Left lung (tissue), 10 donors: Measurements from ENCODE around the gene ADPRS. TPM values are rescaled to one million over a fixed set of nuclear protein-coding genes. Genes with fewer than 3 reads are reported as not detected.
A peak's percentile ranks its signal among the peaks of the same experiment; 100 is the strongest.

Source experiments
- ATAC-seq: fragments of 200-7000 bp; cut with Tn5 transposase; one replicate; pipeline ENCODE4 v1.9.1; 2020; ENCODE audit warnings: moderate library complexity
- DNase-seq, 4 donors: peaks; one replicate each; pipeline ENCODE4 v3.0.0-alpha.2; 2013 to 2020
- H3K27ac ChIP-seq, 2 donors: fragments of 200-600 bp; sonication (generic) in 1 of 2; one replicate each; pipeline versions ENCODE4 v1.5.0 to v1.8.0; 2020 to 2021
- H3K27me3 ChIP-seq, 2 donors: fragments of 200-600 bp; sonication (generic) in 1 of 2; one replicate each; pipeline versions ENCODE4 v1.5.0 to v1.8.0; 2020 to 2021
- H3K36me3 ChIP-seq, 2 donors: fragments of 200-600 bp; sonication (generic) in 1 of 2; one replicate each; pipeline versions ENCODE4 v1.5.0 to v1.8.0; 2020 to 2021
- H3K4me1 ChIP-seq, 2 donors: fragments of 200-600 bp; one replicate each; pipeline ENCODE4 v1.8.0; 2021
- H3K4me3 ChIP-seq, 2 donors: fragments of 200-600 bp; sonication (generic) in 1 of 2; one replicate each; pipeline versions ENCODE4 v1.5.0 to v1.8.0; 2020 to 2021; ENCODE audit warnings: mild to moderate bottlenecking in 1 of 2
- H3K9me3 ChIP-seq, 2 donors: fragments of 200-600 bp; sonication (generic) in 1 of 2; one replicate each; pipeline versions ENCODE4 v1.5.0 to v1.8.0; 2020 to 2021
- CTCF ChIP-seq, 2 donors: fragments of 200-600 bp; sonication (generic) in 1 of 2; IDR thresholded peaks; one replicate each; pipeline versions ENCODE4 v1.5.0 to v1.8.0; 2021; ENCODE audit warnings: antibody characterized with exemption in 2 of 2
- intact Hi-C, 2 donors: fragments of 100-400 bp; cut with DNase I; formaldehyde crosslinking; loops; one replicate each; pipeline versions ENCODE4 v1.11.2 to v1.14.2; 2022
- polyA plus RNA-seq, 6 donors: library from polyadenylated mRNA; unstranded; fragments of 120-200 nt; gene quantifications; one replicate each; pipeline ENCODE4 v1.2.1, GENCODE V29; 2013; ENCODE audit not compliant: insufficient read length in 6 of 6
- total RNA-seq, 2 donors: library from RNA; stranded (reverse); fragmentation: NEBNext Ultra II Directional; extraction: Animal tissue kit (Norgen Biotek cat#: 25700); gene quantifications; one replicate each; pipeline ENCODE4 v1.2.1, GENCODE V29; 2021
- donor health status: DM: no; HTN: yes; CAD: no.
- donor health status: DM: no; HTN: no; CAD: no.

ADPRS gene
- total and polyA plus RNA-seq, 8 donors, result 26.3 to 30.4 (median 28.4) TPM

DNA sequence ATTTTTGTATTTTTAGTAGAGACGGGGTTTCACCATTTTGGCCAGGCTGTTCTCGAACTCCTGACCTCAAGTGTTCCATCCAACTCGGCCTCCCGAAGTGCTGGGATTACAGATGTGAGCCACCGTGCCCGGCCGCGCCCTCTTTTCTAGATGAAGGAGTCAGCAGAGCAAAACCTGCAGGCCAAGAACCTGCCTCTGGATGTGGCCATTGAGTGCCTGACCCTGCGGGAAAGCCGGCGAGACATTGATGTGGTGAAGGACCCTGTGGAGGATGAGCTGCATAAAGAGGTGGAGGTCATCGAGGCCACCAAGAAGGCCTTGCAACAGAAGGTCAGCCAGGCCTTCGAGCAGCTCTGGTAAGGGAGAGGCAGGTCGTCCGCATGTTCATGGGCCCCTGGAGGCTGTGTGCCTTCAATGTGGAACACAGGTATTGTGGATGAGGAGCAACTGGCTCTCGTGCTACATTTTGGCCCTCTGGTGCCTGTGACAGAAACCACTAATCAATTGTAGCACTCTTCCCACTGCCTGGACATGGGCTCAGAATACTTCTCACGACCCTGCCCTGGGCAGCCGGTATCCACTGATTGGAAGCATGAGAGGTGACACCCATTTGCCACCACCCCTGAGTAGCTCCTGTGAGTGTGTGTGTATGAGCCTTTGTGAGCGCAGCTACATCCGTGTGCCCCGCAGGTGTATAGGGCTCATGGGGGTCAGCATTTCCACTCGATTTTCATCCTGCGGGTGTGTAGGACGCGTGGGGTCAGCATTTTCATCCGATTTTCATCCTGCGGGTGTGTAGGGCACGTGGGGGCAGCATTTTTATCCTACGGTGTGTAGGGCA lies 2.8 kb upstream of the ADPRS start:
- peaks cover 0 to 2% of the 10 kb centered on the region in 2 donors for H3K36me3 ChIP-seq
- TF ChIP-seq CTCF (IDR thresholded peaks at IDR 0.05), result no peak
- no peak overlapping the region for H3K4me3 ChIP-seq
- H3K4me1 ChIP-seq, result peaks cover 4 to 35% of the 10 kb centered on the region in 2 donors
- DNase-seq, result peak in 1 of 4 donors; percentile 54
- intact Hi-C loops, result no loop called here
- peaks cover 0 to 22% of the 10 kb centered on the region in 2 donors for H3K27me3 ChIP-seq
- H3K27ac ChIP-seq, result no peak overlapping the region
- H3K9me3 ChIP-seq, result no peaks in the 10 kb centered on the region
- ATAC-seq, result no peak

DNA sequence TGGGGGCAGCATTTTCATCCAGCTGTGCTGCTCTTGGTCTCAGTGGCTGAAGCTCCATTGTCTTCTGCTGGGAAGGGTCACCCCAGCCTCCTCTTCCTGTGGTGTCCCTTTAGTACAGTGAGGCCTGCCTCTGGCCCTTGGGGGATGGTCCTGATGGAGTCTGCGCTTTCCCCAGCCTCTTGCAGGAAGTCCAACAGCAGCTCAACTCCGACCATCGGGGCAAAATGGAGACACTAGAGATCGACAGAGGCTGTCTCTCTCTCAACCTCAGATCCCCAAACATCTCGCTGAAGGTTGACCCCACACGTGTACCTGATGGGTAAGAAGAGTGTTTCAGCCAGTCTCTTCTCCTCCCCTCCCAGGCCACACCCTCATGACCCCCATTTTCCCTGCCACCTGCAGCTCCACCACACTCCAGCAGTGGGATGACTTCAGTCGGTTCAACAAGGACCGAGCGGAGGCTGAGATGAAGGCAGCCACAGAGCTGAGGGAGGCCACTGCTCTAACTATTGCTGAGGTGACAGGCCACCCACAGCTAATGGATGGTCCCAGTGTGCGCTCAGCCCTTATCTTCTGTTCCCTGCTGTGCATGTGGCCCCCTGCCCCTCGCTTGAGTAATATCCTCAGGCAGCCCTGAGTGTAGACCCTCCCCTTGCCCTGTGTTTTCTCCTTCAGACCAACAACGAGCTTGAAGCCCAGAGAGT lies 2.0 kb upstream of the ADPRS start:
- no peak for TF ChIP-seq CTCF (IDR thresholded peaks at IDR 0.05)
- H3K36me3 ChIP-seq, result peaks cover 0 to 10% of the 10 kb centered on the region in 2 donors
- no peak overlapping the region for H3K27ac ChIP-seq
- ATAC-seq (no peak), DNase-seq (peak in 1 of 4 donors; percentile 23)
- H3K9me3 ChIP-seq, result no peaks in the 10 kb centered on the region
- intact Hi-C loops, result no loop called here
- H3K4me3 ChIP-seq, result no peak overlapping the region
- peaks cover 0 to 22% of the 10 kb centered on the region in 2 donors for H3K27me3 ChIP-seq
- peaks cover 4 to 39% of the 10 kb centered on the region in 2 donors for H3K4me1 ChIP-seq

GRCh38 chr1:36087233-36088123 lies 1.2 kb upstream of the ADPRS start:
- ATAC-seq, result no peak
- no peak for TF ChIP-seq CTCF (IDR thresholded peaks at IDR 0.05)

GRCh38 chr1:36088265-36088576 lies 471 bp upstream of the ADPRS start:
- Histone ChIP-seq H3K27me3 (peaks cover 0 to 21% of the 10 kb centered on the region in 2 donors), H3K4me1 (peaks cover 4 to 39% of the 10 kb centered on the region in 2 donors), H3K4me3 (peak overlapping the region; percentile 93 to 99), H3K27ac (peak overlapping the region; percentile 89 to 92), H3K36me3 (peaks cover 4 to 25% of the 10 kb centered on the region in 2 donors), H3K9me3 (no peaks in the 10 kb centered on the region)
- intact Hi-C loops, result no loop called here
- DNase-seq (no peak), ATAC-seq (peak; percentile 1)
- TF ChIP-seq CTCF (IDR thresholded peaks at IDR 0.05), result no peak

More at GRCh38 chr1:36087233-36088123, 1.2 kb upstream of the ADPRS start:
- no peak overlapping the region for H3K27ac ChIP-seq
- intact Hi-C loops, result no loop called here
- no peak for DNase-seq
- no peaks in the 10 kb centered on the region for H3K9me3 ChIP-seq
- H3K4me1 ChIP-seq, result peaks cover 4 to 39% of the 10 kb centered on the region in 2 donors
- H3K4me3 ChIP-seq, result no peak overlapping the region
- peaks cover 0 to 22% of the 10 kb centered on the region in 2 donors for H3K27me3 ChIP-seq
- H3K36me3 ChIP-seq, result peaks cover 4 to 18% of the 10 kb centered on the region in 2 donors
